Measurements from ENCODE around the gene AOC2.
"Not testable (repeated sequence)": the region's sequence is repeated elsewhere in the genome, so short reads cannot be mapped to it uniquely, and the experiment has no call there.

AOC2 gene

GRCh38 chr17:42832934-42833766 lies 11.2 kb upstream of the AOC2 start, which contains the start of gene PSME3:
Gene PSME3 (plus strand): TSS chr17:42833397. CDS start chr17:42833632, 235 bp downstream.
- DNase-seq: peak; percentile 85 to 95 (median 95)

- DNase-seq: no peak
These were observed 10.5 kb upstream of the AOC2 start for GRCh38 chr17:42833767-42834422.

GRCh38 chr17:42835732-42836131 lies 8.6 kb upstream of the AOC2 start:
- no peak for DNase-seq

- DNase-seq: no peak
These were observed 2.2 kb upstream of the AOC2 start for GRCh38 chr17:42841975-42842685.

- DNase-seq: peak; percentile 11 to 80 (median 41)
These were observed 934 bp upstream of the AOC2 start for GRCh38 chr17:42843358-42843934.

- DNase-seq: no peak
These were observed 578 bp downstream of the AOC2 start for GRCh38 chr17:42844761-42845555.

- DNase-seq: no peak
These were observed 1.2 kb downstream of the AOC2 start for GRCh38 chr17:42845556-42845917.

GRCh38 chr17:42845918-42846593 lies 1.7 kb downstream of the AOC2 start:
- no peak for DNase-seq

GRCh38 chr17:42846594-42847280 lies 2.4 kb downstream of the AOC2 start:
- DNase-seq: no peak

- no peak for DNase-seq
These were observed 3.7 kb downstream of the AOC2 start for GRCh38 chr17:42848093-42848492.

- DNase-seq: no peak
These were observed 4.7 kb downstream of the AOC2 start for GRCh38 chr17:42849031-42849430.

- no peak for DNase-seq
These were observed 5.2 kb downstream of the AOC2 start for GRCh38 chr17:42849451-42850181.

GRCh38 chr17:42850954-42851353 lies 6.6 kb downstream of the AOC2 start, which contains the start of gene AOC3:
Gene AOC3 (plus strand): TSS chr17:42851199. CDS start chr17:42851344, 145 bp downstream.
- no peak for DNase-seq

- not testable (repeated sequence) for DNase-seq
These were observed 7.2 kb downstream of the AOC2 start for GRCh38 chr17:42851371-42852240.

- DNase-seq: no peak
These were observed 8.0 kb downstream of the AOC2 start for GRCh38 chr17:42852351-42852750.

- DNase-seq: no peak
These were observed 8.6 kb downstream of the AOC2 start for GRCh38 chr17:42853004-42853403.

- no peak for DNase-seq
These were observed 9.2 kb downstream of the AOC2 start for GRCh38 chr17:42853597-42853967.

GRCh38 chr17:42853968-42854790 lies 9.8 kb downstream of the AOC2 start:
- DNase-seq: no peak

Measured in NCI-H1417 (cell line).